SW480 (cell line): ENCODE data around the gene SSH2.
"Not testable (repeated sequence)": the region's sequence is repeated elsewhere in the genome, so short reads cannot be mapped to it uniquely, and the experiment has no call there.

Experiments
- DNase-seq: peaks from one replicate; pipeline ENCODE4 v3.0.0-alpha.2; 2016; ENCODE audit warnings: low spot score

The SSH2 gene

GRCh38 chr17:29734640-29735039 is 195.4 kb downstream of the SSH2 start:
- DNase-seq: no peak

- DNase-seq: no peak
Observed at GRCh38 chr17:29733166-29733565, 196.9 kb downstream of the SSH2 start.

GRCh38 chr17:29732613-29733012 is 197.4 kb downstream of the SSH2 start:
- peak; percentile 76 for DNase-seq

DNA sequence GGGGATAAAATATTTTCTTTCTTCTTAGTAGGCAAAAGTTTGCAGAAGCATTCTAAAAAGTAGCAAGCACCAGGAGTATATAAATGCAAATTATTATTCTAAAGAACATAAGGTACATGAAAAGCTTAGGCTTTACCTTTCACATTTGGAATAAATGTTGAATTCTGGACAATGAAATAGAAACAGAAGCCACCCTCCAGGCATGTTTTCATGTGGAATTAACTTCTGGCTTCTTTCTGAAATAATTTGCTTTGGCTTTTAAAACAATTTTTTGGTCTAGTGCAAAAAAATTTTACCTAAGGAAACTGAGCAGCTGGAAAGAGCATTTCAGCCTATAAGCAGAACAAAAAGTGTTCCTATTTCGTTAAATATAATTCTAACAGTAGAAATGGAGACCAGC is 197.8 kb downstream of the SSH2 start:
- DNase-seq: no peak

DNA sequence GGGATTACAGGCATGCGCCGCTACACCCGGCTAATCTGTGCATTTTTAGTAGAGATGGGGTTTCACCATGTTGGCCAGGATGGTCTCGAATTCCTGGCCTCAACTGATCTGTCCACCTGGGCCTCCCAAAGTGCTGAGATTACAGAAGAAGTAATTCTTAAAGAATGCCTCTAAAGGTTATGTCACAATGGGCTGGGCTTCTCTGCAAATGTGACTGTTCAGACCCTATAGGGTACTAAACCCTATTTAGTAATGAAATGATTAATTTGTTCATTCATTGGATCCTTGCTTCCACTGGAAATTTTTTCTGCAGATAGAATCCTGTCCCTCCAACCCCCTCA is 198.5 kb downstream of the SSH2 start:
- no peak for DNase-seq

DNA sequence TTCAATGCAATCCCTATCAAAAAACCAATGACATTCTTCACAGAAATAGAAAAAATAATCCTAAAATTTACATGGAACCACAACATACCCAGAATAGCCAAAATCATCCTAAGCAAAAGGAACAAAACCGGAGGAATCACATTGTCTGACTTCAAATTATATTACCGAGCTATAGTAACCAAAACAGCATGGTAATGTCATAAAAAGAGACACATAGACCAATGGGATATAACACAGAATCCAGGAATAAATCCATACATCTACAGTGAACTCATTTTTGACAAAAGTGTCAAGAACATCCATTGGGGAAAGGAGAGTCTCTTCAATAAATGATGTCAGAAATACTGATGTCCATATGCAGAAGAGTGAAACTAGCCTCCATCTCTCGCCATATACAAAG is 201.5 kb downstream of the SSH2 start:
- DNase-seq: no peak

GRCh38 chr17:29726715-29727252 is 203.2 kb downstream of the SSH2 start:
- peak; percentile 9 for DNase-seq

GRCh38 chr17:29725408-29725807 is 204.6 kb downstream of the SSH2 start:
- DNase-seq: not testable (repeated sequence)

GRCh38 chr17:29723278-29724047 is 206.6 kb downstream of the SSH2 start:
- DNase-seq: no peak

DNA sequence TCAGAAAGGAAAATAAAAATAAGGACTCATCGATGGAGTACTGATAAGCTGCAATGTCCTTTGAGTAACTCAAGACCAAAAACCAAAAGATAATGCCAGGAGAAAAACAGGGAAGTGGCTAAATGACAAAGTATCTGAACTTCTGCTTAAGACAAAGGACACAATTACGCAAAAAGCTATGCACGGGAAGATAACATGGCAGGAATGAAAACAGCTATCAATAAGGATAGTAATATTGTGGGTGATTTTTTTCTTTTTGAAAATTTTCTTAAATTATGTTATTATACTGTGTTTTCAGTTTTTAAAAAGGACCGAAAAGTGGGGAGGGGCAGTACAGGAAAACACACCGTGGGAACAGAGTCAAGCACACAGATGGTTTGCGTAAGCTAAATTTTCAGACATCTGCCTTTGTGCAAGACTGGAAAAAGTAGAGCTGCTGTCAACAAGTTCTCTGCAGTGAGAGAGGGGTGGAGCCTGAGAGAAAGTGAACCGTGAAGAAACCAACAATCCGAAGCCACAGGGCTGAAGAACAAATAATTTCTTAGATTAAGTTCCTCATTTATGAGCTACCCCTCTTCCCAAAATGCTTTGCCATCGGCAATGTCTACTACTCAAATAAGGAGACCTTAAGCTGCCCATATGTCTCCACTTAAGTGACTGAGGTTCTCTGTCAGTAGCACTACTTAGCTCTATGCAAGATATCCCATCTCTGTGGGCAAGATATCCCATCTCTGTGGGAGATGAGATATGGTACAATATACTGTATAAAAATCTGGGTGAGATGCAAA is 207.4 kb downstream of the SSH2 start:
- DNase-seq: no peak

- DNase-seq: no peak
Observed at GRCh38 chr17:29720551-29720950, 209.5 kb downstream of the SSH2 start.

- no peak for DNase-seq
Observed at GRCh38 chr17:29719469-29719868, 210.6 kb downstream of the SSH2 start.

DNA sequence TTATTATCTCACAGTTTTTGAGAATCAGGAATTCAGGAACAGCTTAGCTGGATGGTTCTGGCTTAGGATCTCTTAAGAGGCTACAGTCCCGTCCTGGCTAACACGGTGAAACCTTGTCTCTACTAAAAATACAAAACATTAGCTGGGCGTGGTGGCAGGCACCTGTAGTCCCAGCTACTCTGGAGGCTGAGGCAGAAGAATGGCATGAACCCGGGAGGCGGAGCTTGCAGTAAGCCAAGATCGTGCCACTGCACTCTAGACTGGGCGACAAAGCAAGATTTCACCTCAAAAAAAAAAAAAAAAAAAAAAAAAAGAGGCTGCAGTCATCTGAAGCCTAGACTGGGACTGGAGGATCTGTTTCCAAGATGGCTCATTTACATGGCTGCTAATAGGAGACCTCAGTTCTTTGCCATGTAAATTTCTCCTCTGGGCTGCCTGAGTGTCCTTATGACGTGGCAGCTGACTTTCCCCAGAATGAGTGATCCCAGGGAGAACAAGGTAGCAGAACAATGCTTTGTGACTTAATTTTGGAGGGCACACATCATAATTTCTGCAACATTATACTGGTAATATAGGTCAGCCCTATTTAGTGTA is 211.5 kb downstream of the SSH2 start:
- DNase-seq: no peak

GRCh38 chr17:29717817-29718216 is 212.2 kb downstream of the SSH2 start:
- no peak for DNase-seq

- DNase-seq: no peak
Observed at GRCh38 chr17:29716566-29716965, 213.5 kb downstream of the SSH2 start.

- DNase-seq: no peak
Observed at GRCh38 chr17:29715680-29716079, 214.3 kb downstream of the SSH2 start.

DNA sequence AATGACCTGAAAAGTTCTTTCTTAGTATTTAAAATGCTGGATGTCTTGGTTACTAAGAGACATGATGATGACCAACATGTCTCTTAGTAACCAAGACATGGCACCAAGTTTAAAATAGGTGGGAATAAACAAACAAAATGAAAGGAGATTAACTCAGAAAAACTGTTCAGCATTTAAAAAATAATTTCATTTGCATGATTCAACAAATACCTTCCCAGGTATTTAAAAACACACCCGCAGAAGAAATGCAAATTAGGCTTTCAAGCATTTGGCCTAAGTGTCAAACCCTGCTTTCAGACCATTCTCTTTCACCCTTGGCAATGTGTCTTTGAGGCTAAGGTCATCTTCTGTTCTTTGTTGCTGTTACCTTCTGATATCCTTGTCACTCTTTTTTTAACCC is 215.9 kb downstream of the SSH2 start:
- no peak for DNase-seq

DNA sequence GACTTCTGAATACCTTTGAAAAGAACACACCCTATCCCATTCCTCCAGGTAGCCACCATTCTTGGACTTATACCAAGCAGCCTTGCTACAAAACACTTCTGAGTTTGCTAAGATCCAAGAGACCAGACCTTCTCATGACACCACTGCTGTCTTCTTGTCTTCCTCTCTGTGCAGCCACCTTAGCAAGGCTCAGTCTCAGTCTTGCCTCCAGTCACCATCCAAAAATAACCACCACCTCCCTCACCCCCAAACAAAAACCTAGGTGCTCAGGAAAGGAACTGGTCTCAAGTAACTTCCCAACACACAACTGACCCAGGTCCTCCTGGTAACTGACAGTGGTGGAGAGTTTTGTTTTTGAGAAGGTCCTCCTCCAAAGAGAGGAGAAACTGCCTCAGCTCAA is 216.4 kb downstream of the SSH2 start:
- DNase-seq: no peak

DNA sequence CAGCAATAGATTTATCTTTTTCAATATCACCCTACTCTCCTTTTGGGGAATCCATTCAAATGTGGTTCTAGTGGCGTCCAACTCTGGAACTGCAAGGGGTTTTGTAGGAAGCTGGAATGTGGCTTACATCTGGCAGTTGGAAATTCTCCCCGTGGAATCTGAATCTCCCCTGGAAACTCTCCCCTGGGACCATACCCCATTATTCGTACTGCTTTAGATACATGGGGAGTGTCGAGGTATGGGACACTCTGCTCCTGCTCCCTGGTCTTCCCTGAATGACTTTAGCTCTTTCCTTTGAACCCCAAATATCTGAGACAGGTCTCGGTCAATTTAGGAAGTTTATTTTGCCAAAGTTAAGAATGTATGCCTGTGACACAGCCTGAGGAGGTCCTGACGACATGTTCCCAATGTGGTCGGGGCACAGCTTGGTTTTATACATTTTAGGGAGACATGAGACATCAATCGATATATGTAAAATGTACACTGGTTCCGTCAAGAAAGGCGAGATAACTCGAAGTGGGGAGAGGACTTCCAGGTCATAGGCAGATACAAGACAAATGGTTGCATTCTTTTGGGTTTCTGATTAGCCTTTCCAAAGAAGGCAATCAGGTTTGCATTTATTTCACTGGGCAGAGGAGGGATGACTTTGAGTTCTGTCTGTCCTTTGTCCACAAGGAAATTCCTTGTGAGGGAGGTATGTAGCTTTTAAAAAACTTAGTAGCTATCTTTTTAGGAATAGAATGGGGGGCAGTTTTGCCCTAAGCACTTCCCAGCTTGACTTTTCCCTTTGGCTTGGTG is 218.2 kb downstream of the SSH2 start:
- DNase-seq: no peak

DNA sequence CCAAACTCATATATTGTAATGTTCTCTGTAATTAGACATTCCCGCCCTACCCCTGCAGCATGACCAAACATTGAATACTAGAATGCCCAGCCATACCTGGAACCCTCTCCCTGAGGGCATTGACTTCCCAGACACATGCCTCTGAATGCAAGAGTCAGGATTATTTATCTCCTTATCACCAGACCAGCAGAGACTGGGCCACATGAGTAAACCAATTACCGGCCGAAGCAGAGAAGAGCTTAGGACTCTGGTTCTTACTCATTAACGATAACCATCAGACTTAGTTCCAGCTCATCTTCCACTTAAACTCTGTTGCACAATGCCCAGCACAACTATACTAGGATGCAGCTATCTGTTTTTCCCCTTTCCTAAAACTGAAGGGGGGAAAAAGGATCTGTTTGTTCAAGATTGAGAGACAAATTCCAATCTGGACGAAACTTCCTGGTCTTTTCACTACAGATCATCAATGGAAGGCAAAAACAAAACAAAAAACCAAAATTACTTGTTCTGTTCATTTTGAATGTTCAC is 219.1 kb downstream of the SSH2 start:
- DNase-seq: no peak

DNA sequence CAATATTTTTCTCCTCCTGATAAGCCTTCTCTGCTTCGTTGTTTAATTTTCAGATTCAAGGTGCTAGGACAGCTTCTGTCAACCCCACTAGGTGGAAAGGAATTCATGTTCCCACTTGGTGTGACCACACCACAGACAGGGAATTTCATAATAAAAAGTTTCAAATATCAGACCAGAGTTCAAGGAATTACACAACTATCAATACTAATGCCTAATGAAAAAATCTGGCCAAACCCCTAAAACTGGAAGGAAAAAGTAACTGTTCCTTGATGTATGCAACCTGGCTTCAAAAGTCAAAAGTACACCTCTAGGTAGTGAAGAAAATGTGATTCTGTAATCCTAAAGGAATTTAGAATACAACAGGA is 219.5 kb downstream of the SSH2 start:
- DNase-seq: no peak
